OCI-LY7 (cell line): ENCODE measurements around the gene ZBTB32. TPM values are rescaled to one million over a fixed set of nuclear protein-coding genes. Genes with fewer than 3 reads are reported as not detected.

Experiments used
- BruUV-seq: library from RNA; stranded (reverse); fragments of 400-500 nt; replicated peaks from 2 replicates; lab custom pipeline; 2021; lab: Mats Ljungman, UMichigan
- CTCF ChIA-PET: fragments of 300-600 bp; sonication (Branson Sonifier 250); formaldehyde crosslinking; loops from one replicate; lab custom pipeline; 2022; ENCODE audit warnings: antibody characterized with exemption; ENCODE audit not compliant: unreplicated experiment; lab: Charles Lee
- POLR2A ChIA-PET: fragments of 300-600 bp; sonication (Branson Sonifier 250); formaldehyde crosslinking; loops from one replicate; lab custom pipeline; 2022; ENCODE audit warnings: antibody characterized with exemption; lab: Charles Lee
- DNase-seq: peaks from one replicate; pipeline ENCODE4 v3.0.0-alpha.2; 2015; ENCODE audit warnings: low spot score
- H2AFZ ChIP-seq: fragments of 200-600 bp; sonication (generic), shearing (Covaris generic); 2 replicates; pipeline ENCODE4 v1.6.1; 2014; ENCODE audit warnings: mild to moderate bottlenecking, antibody characterized with exemption, low read length, moderate library complexity
- H3K27ac ChIP-seq: fragments of 200-600 bp; sonication (generic); 2 replicates; pipeline ENCODE4 v1.5.1; 2014; ENCODE audit warnings: mixed run types, low read depth, mild to moderate bottlenecking, moderate library complexity, low read length, inconsistent platforms; ENCODE audit not compliant: poor library complexity, severe bottlenecking
- H3K36me3 ChIP-seq: fragments of 200-600 bp; sonication (generic); 2 replicates; pipeline ENCODE4 v1.6.1; 2014; ENCODE audit warnings: mild to moderate bottlenecking, antibody characterized with exemption, low read length, moderate library complexity, mixed read lengths; ENCODE audit not compliant: insufficient read depth
- H3K4me1 ChIP-seq: fragments of 200-600 bp; sonication (generic); 2 replicates; pipeline ENCODE4 v1.5.1; 2014; ENCODE audit warnings: mild to moderate bottlenecking, low read length; ENCODE audit not compliant: insufficient read depth, poor library complexity, severe bottlenecking
- H3K4me2 ChIP-seq: fragments of 200-600 bp; sonication (generic); 2 replicates; pipeline ENCODE4 v1.6.1; 2014; ENCODE audit warnings: mild to moderate bottlenecking, low read length
- H3K4me3 ChIP-seq: fragments of 200-600 bp; sonication (generic); 2 replicates; pipeline ENCODE4 v1.5.1; 2014; ENCODE audit warnings: mild to moderate bottlenecking, low read depth, low read length; ENCODE audit not compliant: poor library complexity, severe bottlenecking
- H3K79me2 ChIP-seq: fragments of 200-600 bp; sonication (generic); 2 replicates; pipeline ENCODE4 v1.6.1; 2016; ENCODE audit warnings: low read depth, mild to moderate bottlenecking, low read length, moderate library complexity, mixed read lengths; ENCODE audit not compliant: insufficient read depth
- H3K9me2 ChIP-seq: fragments of 200-600 bp; sonication (generic); 2 replicates; pipeline ENCODE4 v1.6.1; 2016; ENCODE audit warnings: mild to moderate bottlenecking, low read length, mixed read lengths; ENCODE audit not compliant: insufficient read depth
- H3K9me3 ChIP-seq: fragments of 200-600 bp; sonication (generic); 2 replicates; pipeline ENCODE4 v1.6.1; 2014; ENCODE audit warnings: mild to moderate bottlenecking, mixed run types, low read length, mixed read lengths
- H4K20me1 ChIP-seq: fragments of 200-600 bp; sonication (generic); 2 replicates; pipeline ENCODE4 v1.6.1; 2014; ENCODE audit warnings: mild to moderate bottlenecking, antibody characterized with exemption, low read length, moderate library complexity, mixed read lengths; ENCODE audit not compliant: insufficient read depth
- CTCF ChIP-seq: fragments of 200-600 bp; sonication (generic); conservative IDR thresholded peaks from 2 replicates; pipeline ENCODE4 v1.5.1; 2014; ENCODE audit warnings: mild to moderate bottlenecking, antibody characterized with exemption, low read length, moderate library complexity, mixed read lengths
- EZH2phosphoT487 ChIP-seq: fragments of 200-600 bp; sonication (generic); IDR thresholded peaks from 2 replicates; pipeline ENCODE4 v1.6.1; 2018; ENCODE audit warnings: low read depth, borderline replicate concordance, mild to moderate bottlenecking, mixed run types, antibody characterized with exemption, low read length, moderate library complexity, mixed read lengths
- intact Hi-C: fragments of 100-400 bp; cut with micrococcal nuclease; formaldehyde crosslinking; loops from one replicate; pipeline ENCODE4 v1.10.0; 2022; ENCODE audit not compliant: unreplicated experiment
- total RNA-seq, 2 experiments: library from RNA; depleted of rRNA in 1 of 2; stranded (reverse); fragments of >200 nt in 1 of 2; shearing (Covaris generic) in 1 of 2; gene quantifications; 2 replicates each; pipeline ENCODE4 v1.2.3, GENCODE V29; 2014 to 2022

Gene ZBTB32
- total RNA-seq, 2 experiments from 2014 or later: not detected

- CTCF ChIA-PET: no interaction called here
- H3K9me2 ChIP-seq: no peaks in the 10 kb centered on the region
- peaks cover 49% of the 10 kb centered on the region for H3K36me3 ChIP-seq
- no peak for DNase-seq
- TF ChIP-seq CTCF: no peak
- TF ChIP-seq EZH2phosphoT487: no peak
- POLR2A ChIA-PET: interaction anchor here (0.6 to 1.0 kb wide), 3 partner anchors 21 to 273 kb away, joined by 3 to 4 read pairs (median 3); no protein-coding TSS in a partner anchor
- no peak overlapping the region for H3K27ac ChIP-seq
- BruUV-seq: no TSS peak
- peaks cover 18% of the 10 kb centered on the region for H3K79me2 ChIP-seq
- peak overlapping the region; percentile 91 for H3K4me2 ChIP-seq
- peak overlapping the region; percentile 80 for H3K4me3 ChIP-seq
- H3K9me3 ChIP-seq: no peaks in the 10 kb centered on the region
- intact Hi-C loops: loop anchor here (5.0 kb wide), 1 partner anchor 38 kb away; the partner anchor contains the start of genes HSPB6 and PROSER3
- H2AFZ ChIP-seq: no peak overlapping the region
- H4K20me1 ChIP-seq: peaks cover 6% of the 10 kb centered on the region
- H3K4me1 ChIP-seq: peaks cover 27% of the 10 kb centered on the region
Observed at GRCh38 chr19:35719402-35720162, 15.2 kb downstream of the ZBTB32 start.

- Histone ChIP-seq H3K9me3 (no peaks in the 10 kb centered on the region), H3K27ac (no peak overlapping the region), H4K20me1 (peaks cover 6% of the 10 kb centered on the region), H3K79me2 (peaks cover 18% of the 10 kb centered on the region), H2AFZ (no peak overlapping the region), H3K4me1 (peaks cover 22% of the 10 kb centered on the region), H3K4me3 (no peak overlapping the region), H3K9me2 (no peaks in the 10 kb centered on the region), H3K4me2 (no peak overlapping the region), H3K36me3 (peaks cover 55% of the 10 kb centered on the region)
- no TSS peak for BruUV-seq
- no peak for TF ChIP-seq CTCF
- no peak for TF ChIP-seq EZH2phosphoT487
- ChIA-PET POLR2A (interaction anchor here (0.6 kb wide), 1 partner anchor 273 kb away, joined by 3 read pairs; no protein-coding TSS in a partner anchor), CTCF (no interaction called here)
- no peak for DNase-seq
- intact Hi-C loops: no loop called here
Observed at GRCh38 chr19:35720163-35720524, 15.8 kb downstream of the ZBTB32 start.

- Histone ChIP-seq H3K9me3 (no peaks in the 10 kb centered on the region), H2AFZ (no peak overlapping the region), H3K4me3 (no peak overlapping the region), H4K20me1 (peaks cover 6% of the 10 kb centered on the region), H3K4me2 (no peak overlapping the region), H3K36me3 (peaks cover 60% of the 10 kb centered on the region), H3K4me1 (peaks cover 17% of the 10 kb centered on the region), H3K27ac (no peak overlapping the region), H3K79me2 (peaks cover 18% of the 10 kb centered on the region), H3K9me2 (no peaks in the 10 kb centered on the region)
- no peak for TF ChIP-seq CTCF
- DNase-seq: no peak
- ChIA-PET CTCF (no interaction called here), POLR2A (no interaction called here)
- intact Hi-C loops: no loop called here
- no TSS peak for BruUV-seq
Observed at GRCh38 chr19:35720648-35721047, 16.3 kb downstream of the ZBTB32 start.
